Kidney (tissue), 14 donors: ENCODE results near the gene DLL4. TPM values are rescaled to one million over a fixed set of nuclear protein-coding genes. Genes with fewer than 3 reads are reported as not detected.
A peak's percentile ranks its signal among the peaks of the same experiment; 100 is the strongest.

Experiments used
- DNase-seq, 5 donors: peaks; one replicate each; pipeline ENCODE4 v3.0.0-alpha.2; 2013 to 2020
- FAIRE-seq: peaks from 2 replicates; lab custom pipeline; 2012; peaks lifted over from hg19 to GRCh38; lab: Jason Lieb, UNC
- H3K27ac ChIP-seq, 2 donors: one replicate each; pipeline ENCODE4 v1.7.0; 2013; ENCODE audit warnings: low read depth in 2 of 2, low read length in 2 of 2, inconsistent platforms in 1 of 2
- H3K27me3 ChIP-seq: one replicate; pipeline ENCODE4 v1.7.1; 2013; ENCODE audit warnings: low read length, inconsistent platforms; ENCODE audit not compliant: control insufficient read depth, insufficient read depth
- H3K36me3 ChIP-seq, 3 donors: one replicate each; pipeline versions ENCODE4 v1.7.0 to v1.7.1; 2013; ENCODE audit warnings: low read length in 3 of 3, control low read depth in 1 of 3, inconsistent platforms in 1 of 3; ENCODE audit not compliant: insufficient read depth in 3 of 3, control insufficient read depth in 2 of 3
- H3K4me1 ChIP-seq, 3 donors: one replicate each; pipeline versions ENCODE4 v1.7.0 to v1.7.1; 2013; ENCODE audit warnings: low read length in 3 of 3, inconsistent platforms in 1 of 3, low read depth in 1 of 3; ENCODE audit not compliant: control insufficient read depth in 2 of 3, insufficient read depth in 2 of 3
- H3K4me3 ChIP-seq, 3 donors: one replicate each; pipeline versions ENCODE4 v1.7.0 to v1.8.1; 2013; ENCODE audit warnings: low read length in 3 of 3, control low read depth in 1 of 3, inconsistent platforms in 1 of 3
- H3K9ac ChIP-seq, 3 donors: one replicate each; pipeline versions ENCODE4 v1.7.0 to v1.7.1; 2013; ENCODE audit warnings: low read length in 3 of 3, control low read depth in 1 of 3, inconsistent platforms in 1 of 3
- H3K9me3 ChIP-seq, 3 donors: one replicate each; pipeline versions ENCODE4 v1.7.0 to v1.7.1; 2013; ENCODE audit warnings: low read length in 3 of 3, control low read depth in 1 of 3, inconsistent platforms in 1 of 3; ENCODE audit not compliant: control insufficient read depth in 2 of 3, insufficient read depth in 1 of 3
- intact Hi-C: fragments of 100-400 bp; cut with DNase I; formaldehyde crosslinking; loops from one replicate; pipeline ENCODE4 v1.11.1; 2022
- polyA plus RNA-seq: library from polyadenylated mRNA; stranded (reverse); fragments of 350-450 nt; fragmentation: Illumina TruSeq; extraction: RNeasy Lipid Tissue Mini Kit (QIAGEN cat#74804); gene quantifications from one replicate; pipeline ENCODE4 v1.2.3, GENCODE V29; 2014; ENCODE audit warnings: low read depth, low replicate concordance; ENCODE audit not compliant: insufficient read depth
- total RNA-seq: library from RNA; stranded (reverse); fragmentation: NEBNext Ultra II Directional; extraction: Animal tissue kit (Norgen Biotek cat#: 25700); gene quantifications from one replicate; pipeline ENCODE4 v1.2.1, GENCODE V29; 2021
- TF ChIP-seq, protein P1 (sequence below): IDR thresholded peaks from 3 replicates; pipeline ENCODE4 v1.5.1; 2012; ENCODE audit warnings: mild to moderate bottlenecking, moderate library complexity, borderline replicate concordance; ENCODE audit not compliant: insufficient read depth; ENCODE audit errors: extremely low read depth
- donor health status: control.
- donor health status: control.
- donor health status: control.
- donor health status: control.
- donor health status: control.
- donor health status: DM: yes; HTN: yes; CAD: no.
- donor health status: Normal renal cell carcinoma (clear cell type).

DLL4 gene
- total and polyA plus RNA-seq, 2 donors from 2014 or later: 5.8 to 9.4 TPM

DNA sequence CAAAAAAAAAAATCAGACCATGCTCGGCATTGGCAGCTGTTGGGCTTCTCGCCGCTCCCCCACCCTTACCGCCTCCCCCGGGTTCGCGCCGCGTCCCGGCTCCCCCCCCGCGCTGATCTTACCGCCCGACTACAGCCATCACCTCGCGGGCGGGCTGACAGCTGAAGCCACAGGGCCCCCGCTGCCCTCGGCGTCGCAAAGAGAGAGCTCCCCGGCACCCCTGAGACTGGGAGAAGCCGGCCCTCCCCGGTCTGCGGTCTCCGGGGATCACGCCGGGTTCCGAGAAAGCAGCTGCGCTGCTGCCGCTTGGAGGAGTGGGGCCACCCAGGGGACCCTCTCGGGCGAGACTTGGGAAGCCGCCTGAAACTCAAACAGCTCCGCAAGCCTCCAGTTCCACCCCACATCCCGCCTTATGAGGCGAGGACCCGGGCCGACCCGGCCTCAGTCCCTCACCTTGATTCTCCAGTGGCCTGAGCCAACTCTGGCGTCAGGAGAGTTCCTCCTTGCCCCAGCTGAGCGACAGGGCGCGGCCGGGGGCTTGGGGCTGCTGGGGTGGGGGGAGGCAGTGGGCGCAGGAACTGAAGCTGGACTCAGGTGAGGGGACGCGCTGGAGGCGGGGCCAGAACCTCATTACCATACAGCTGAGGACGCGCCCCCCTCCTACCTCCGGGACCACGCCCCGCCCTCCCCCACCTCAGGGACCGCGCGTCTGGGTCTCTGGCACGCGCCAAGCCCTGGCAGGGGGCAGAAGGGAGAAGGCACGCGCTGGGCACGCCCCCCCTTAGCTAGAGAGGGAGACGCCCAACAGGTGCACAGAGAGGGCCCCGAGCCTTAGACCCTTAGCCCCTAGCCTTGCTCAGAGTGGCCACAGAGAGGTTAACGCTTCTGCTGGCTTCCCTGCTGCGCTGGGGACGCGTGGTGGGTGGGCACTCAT lies 1.0 kb upstream of the DLL4 start:
- no peaks in the 10 kb centered on the region for H3K9me3 ChIP-seq
- H3K9ac ChIP-seq: peak overlapping the region in 1 of 3 donors; percentile 12
- H3K36me3 ChIP-seq: no peaks in the 10 kb centered on the region
- intact Hi-C loops: no loop called here
- peaks cover 0 to 42% (median 4%) of the 10 kb centered on the region in 3 donors for H3K4me1 ChIP-seq
- peaks cover 15% of the 10 kb centered on the region for H3K27me3 ChIP-seq
- FAIRE-seq: no peak
- no peak overlapping the region for H3K27ac ChIP-seq
- TF ChIP-seq, protein P1, sequence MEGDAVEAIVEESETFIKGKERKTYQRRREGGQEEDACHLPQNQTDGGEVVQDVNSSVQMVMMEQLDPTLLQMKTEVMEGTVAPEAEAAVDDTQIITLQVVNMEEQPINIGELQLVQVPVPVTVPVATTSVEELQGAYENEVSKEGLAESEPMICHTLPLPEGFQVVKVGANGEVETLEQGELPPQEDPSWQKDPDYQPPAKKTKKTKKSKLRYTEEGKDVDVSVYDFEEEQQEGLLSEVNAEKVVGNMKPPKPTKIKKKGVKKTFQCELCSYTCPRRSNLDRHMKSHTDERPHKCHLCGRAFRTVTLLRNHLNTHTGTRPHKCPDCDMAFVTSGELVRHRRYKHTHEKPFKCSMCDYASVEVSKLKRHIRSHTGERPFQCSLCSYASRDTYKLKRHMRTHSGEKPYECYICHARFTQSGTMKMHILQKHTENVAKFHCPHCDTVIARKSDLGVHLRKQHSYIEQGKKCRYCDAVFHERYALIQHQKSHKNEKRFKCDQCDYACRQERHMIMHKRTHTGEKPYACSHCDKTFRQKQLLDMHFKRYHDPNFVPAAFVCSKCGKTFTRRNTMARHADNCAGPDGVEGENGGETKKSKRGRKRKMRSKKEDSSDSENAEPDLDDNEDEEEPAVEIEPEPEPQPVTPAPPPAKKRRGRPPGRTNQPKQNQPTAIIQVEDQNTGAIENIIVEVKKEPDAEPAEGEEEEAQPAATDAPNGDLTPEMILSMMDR: no peak
- peak overlapping the region in 2 of 3 donors; percentile 58 to 61 for H3K4me3 ChIP-seq
- peak in 3 of 5 donors; percentile 46 to 85 (median 83) for DNase-seq

DNA sequence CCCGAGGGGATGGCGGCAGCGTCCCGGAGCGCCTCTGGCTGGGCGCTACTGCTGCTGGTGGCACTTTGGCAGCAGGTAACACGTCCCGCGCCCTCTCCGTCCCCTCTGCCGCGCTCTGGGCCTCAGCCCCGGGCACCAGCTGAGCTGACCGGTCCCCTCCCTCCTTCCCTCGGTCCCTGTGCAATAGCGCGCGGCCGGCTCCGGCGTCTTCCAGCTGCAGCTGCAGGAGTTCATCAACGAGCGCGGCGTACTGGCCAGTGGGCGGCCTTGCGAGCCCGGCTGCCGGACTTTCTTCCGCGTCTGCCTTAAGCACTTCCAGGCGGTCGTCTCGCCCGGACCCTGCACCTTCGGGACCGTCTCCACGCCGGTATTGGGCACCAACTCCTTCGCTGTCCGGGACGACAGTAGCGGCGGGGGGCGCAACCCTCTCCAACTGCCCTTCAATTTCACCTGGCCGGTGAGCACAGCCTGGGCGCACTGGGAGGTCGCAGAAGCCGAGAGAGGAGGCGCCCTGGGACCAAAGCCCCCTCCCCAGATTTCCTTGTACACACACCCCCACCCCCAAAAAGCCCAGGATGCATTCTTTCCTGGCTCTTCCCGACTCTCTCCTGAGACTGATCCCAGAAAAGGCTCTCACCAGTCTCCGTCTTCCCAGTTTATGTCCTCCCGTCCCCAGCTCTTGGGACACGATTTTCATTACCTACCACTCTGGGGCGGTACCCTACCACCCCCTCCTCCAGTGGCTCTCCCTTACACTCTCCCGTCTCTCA lies 705 bp downstream of the DLL4 start:
- no peaks in the 10 kb centered on the region for H3K36me3 ChIP-seq
- H3K27me3 ChIP-seq: peaks cover 15% of the 10 kb centered on the region
- peak overlapping the region; percentile 28 to 43 for H3K27ac ChIP-seq
- intact Hi-C loops: no loop called here
- DNase-seq: peak; percentile 75 to 88 (median 84)
- TF ChIP-seq, protein P1: no peak
- H3K4me3 ChIP-seq: peak overlapping the region; percentile 41 to 64 (median 61)
- no peaks in the 10 kb centered on the region for H3K9me3 ChIP-seq
- peaks cover 0 to 42% (median 4%) of the 10 kb centered on the region in 3 donors for H3K4me1 ChIP-seq
- no peak for FAIRE-seq
- peak overlapping the region in 2 of 3 donors; percentile 22 to 60 for H3K9ac ChIP-seq

DNA sequence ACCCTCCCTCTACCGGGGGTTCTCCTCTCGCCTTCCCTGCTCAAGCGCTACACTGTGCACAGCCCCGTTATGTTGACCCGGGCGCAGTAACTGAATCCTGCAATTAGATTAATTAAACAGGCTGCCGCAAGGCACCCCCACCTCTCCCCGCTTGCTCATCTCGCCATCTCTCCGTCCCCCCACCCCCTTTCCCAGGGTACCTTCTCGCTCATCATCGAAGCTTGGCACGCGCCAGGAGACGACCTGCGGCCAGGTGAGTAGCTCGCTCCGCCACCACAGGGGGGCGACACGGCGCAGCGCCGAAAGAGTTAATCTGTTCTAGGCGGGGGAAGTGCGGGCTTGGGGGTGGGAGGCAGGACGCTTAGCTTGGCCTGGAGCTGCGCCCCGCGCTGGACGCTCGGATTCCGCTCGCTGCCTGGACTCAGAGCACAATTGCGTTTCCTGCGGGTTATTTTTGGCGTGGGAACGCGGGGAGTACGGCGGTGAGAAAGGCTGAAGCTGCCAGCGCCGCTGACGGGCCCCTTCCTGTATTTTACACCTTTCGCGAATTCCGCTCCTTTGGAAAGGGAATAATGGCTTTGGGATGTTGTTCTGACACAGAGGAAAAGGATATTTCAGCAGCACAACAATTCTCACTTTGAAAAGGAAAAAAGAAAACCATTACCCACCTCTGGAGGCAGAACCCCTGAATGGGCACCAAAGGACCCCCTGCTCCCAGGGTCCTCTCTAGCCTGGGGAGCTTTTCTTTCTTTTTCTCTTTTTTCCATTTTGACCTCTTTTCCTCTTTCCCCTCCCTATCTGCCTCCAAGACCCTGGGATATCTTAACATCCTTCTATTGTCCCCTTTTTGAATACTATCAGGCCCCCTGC lies 1.5 kb downstream of the DLL4 start:
- Histone ChIP-seq H3K27me3 (peaks cover 11% of the 10 kb centered on the region), H3K27ac (peak overlapping the region in 1 of 2 donors; percentile 81), H3K9me3 (no peaks in the 10 kb centered on the region), H3K4me1 (peaks cover 0 to 42% (median 4%) of the 10 kb centered on the region in 3 donors), H3K9ac (peak overlapping the region in 2 of 3 donors; percentile 56 to 60), H3K36me3 (no peaks in the 10 kb centered on the region), H3K4me3 (peak overlapping the region; percentile 41 to 64 (median 61))
- no peak for FAIRE-seq
- DNase-seq: peak; percentile 81 to 88 (median 82)
- TF ChIP-seq, protein P1: peak; percentile 47
- intact Hi-C loops: no loop called here
